Muscle layer of colon (tissue), 2 donors: ENCODE results near the gene SPAG7.

ENCODE experiments used
- H3K27ac ChIP-seq: one replicate; pipeline ENCODE4 v1.7.0; 2013; ENCODE audit warnings: low read depth, mild to moderate bottlenecking, low read length, moderate library complexity
- H3K27me3 ChIP-seq, 2 donors: one replicate each; pipeline ENCODE4 v1.7.0; 2013; ENCODE audit warnings: low read length in 2 of 2, mild to moderate bottlenecking in 2 of 2; ENCODE audit not compliant: insufficient read depth in 2 of 2, control insufficient read depth in 1 of 2
- H3K36me3 ChIP-seq: one replicate; pipeline ENCODE4 v1.7.0; 2013; ENCODE audit warnings: mild to moderate bottlenecking, low read length; ENCODE audit not compliant: insufficient read depth
- H3K4me1 ChIP-seq: one replicate; pipeline ENCODE4 v1.7.0; 2013; ENCODE audit warnings: mild to moderate bottlenecking, low read length; ENCODE audit not compliant: insufficient read depth
- H3K4me3 ChIP-seq, 2 donors: one replicate each; pipeline ENCODE4 v1.7.0; 2013; ENCODE audit warnings: low read length in 2 of 2, low read depth in 1 of 2, mild to moderate bottlenecking in 1 of 2, moderate library complexity in 1 of 2
- H3K9ac ChIP-seq: one replicate; pipeline ENCODE4 v1.7.0; 2013; ENCODE audit warnings: low read length
- H3K9me3 ChIP-seq: one replicate; pipeline ENCODE4 v1.7.0; 2013; ENCODE audit warnings: mild to moderate bottlenecking, low read length
- donor health status: abdominal sarcoma.
- donor health status: Adenocarcinoma of cecum.

The SPAG7 gene

GRCh38 chr17:4939796-4940554 is 27.6 kb downstream of the SPAG7 start, which contains the start of the genes RNF167 and SLC25A11:
Gene RNF167, plus strand, starts transcription at chr17:4940268. Its CDS starts 642 bp downstream, at chr17:4940910.
Gene SLC25A11, minus strand, starts transcription at chr17:4940046. Its CDS starts 136 bp downstream, at chr17:4939910.
- Histone ChIP-seq H3K27me3 (no peaks in the 10 kb centered on the region), H3K36me3 (peaks cover 60% of the 10 kb centered on the region), H3K27ac (peak within 1 kb of the TSS; percentile 97), H3K9me3 (no peaks in the 10 kb centered on the region), H3K4me1 (peaks cover 52% of the 10 kb centered on the region), H3K4me3 (peak within 1 kb of the TSS; percentile 92 to 97), H3K9ac (peak within 1 kb of the TSS; percentile 94)

- Histone ChIP-seq H3K4me1 (peaks cover 49% of the 10 kb centered on the region), H3K27ac (peak overlapping the region; percentile 97), H3K4me3 (peak overlapping the region; percentile 92 to 97), H3K36me3 (peaks cover 55% of the 10 kb centered on the region), H3K9ac (peak overlapping the region; percentile 94), H3K9me3 (no peaks in the 10 kb centered on the region), H3K27me3 (no peaks in the 10 kb centered on the region)
Measured at GRCh38 chr17:4939546-4939795, 28.1 kb downstream of the SPAG7 start.

- Histone ChIP-seq H3K36me3 (peaks cover 49% of the 10 kb centered on the region), H3K9ac (peak overlapping the region; percentile 94), H3K4me3 (peak overlapping the region; percentile 92 to 97), H3K27ac (peak overlapping the region; percentile 97), H3K9me3 (no peaks in the 10 kb centered on the region), H3K4me1 (peaks cover 49% of the 10 kb centered on the region), H3K27me3 (no peaks in the 10 kb centered on the region)
Measured at GRCh38 chr17:4938688-4939545, 28.7 kb downstream of the SPAG7 start.

GRCh38 chr17:4938069-4938491 is 29.5 kb downstream of the SPAG7 start:
- peaks cover 41% of the 10 kb centered on the region for H3K36me3 ChIP-seq
- H3K9me3 ChIP-seq = no peaks in the 10 kb centered on the region
- H3K27ac ChIP-seq = no peak overlapping the region
- H3K9ac ChIP-seq = peak overlapping the region; percentile 94
- peak overlapping the region in 1 of 2 donors; percentile 97 for H3K4me3 ChIP-seq
- H3K4me1 ChIP-seq = peaks cover 42% of the 10 kb centered on the region
- no peaks in the 10 kb centered on the region for H3K27me3 ChIP-seq

GRCh38 chr17:4937553-4937952 is 30.1 kb downstream of the SPAG7 start:
- Histone ChIP-seq H3K4me1 (peaks cover 41% of the 10 kb centered on the region), H3K9ac (no peak overlapping the region), H3K9me3 (no peaks in the 10 kb centered on the region), H3K4me3 (no peak overlapping the region), H3K36me3 (peaks cover 35% of the 10 kb centered on the region), H3K27me3 (no peaks in the 10 kb centered on the region), H3K27ac (no peak overlapping the region)

- Histone ChIP-seq H3K9ac (no peak overlapping the region), H3K36me3 (peaks cover 30% of the 10 kb centered on the region), H3K27me3 (no peaks in the 10 kb centered on the region), H3K9me3 (no peaks in the 10 kb centered on the region), H3K27ac (no peak overlapping the region), H3K4me1 (peaks cover 30% of the 10 kb centered on the region), H3K4me3 (no peak overlapping the region)
Measured at GRCh38 chr17:4936436-4936835, 31.2 kb downstream of the SPAG7 start.

- H3K27me3 ChIP-seq = no peaks in the 10 kb centered on the region
- no peak overlapping the region for H3K4me3 ChIP-seq
- H3K4me1 ChIP-seq = peaks cover 24% of the 10 kb centered on the region
- H3K27ac ChIP-seq = no peak overlapping the region
- H3K36me3 ChIP-seq = peaks cover 30% of the 10 kb centered on the region
- H3K9me3 ChIP-seq = no peaks in the 10 kb centered on the region
- no peak overlapping the region for H3K9ac ChIP-seq
Measured at GRCh38 chr17:4935650-4936049, 32.0 kb downstream of the SPAG7 start.

- no peak overlapping the region for H3K27ac ChIP-seq
- peaks cover 24% of the 10 kb centered on the region for H3K4me1 ChIP-seq
- H3K27me3 ChIP-seq = no peaks in the 10 kb centered on the region
- peaks cover 30% of the 10 kb centered on the region for H3K36me3 ChIP-seq
- H3K9me3 ChIP-seq = no peaks in the 10 kb centered on the region
- no peak overlapping the region for H3K9ac ChIP-seq
- peak overlapping the region in 1 of 2 donors; percentile 43 for H3K4me3 ChIP-seq
Measured at GRCh38 chr17:4934173-4934979, 33.2 kb downstream of the SPAG7 start.

GRCh38 chr17:4933646-4934045 is 34.0 kb downstream of the SPAG7 start:
- Histone ChIP-seq H3K4me1 (peaks cover 18% of the 10 kb centered on the region), H3K27me3 (no peaks in the 10 kb centered on the region), H3K9me3 (no peaks in the 10 kb centered on the region), H3K36me3 (peaks cover 27% of the 10 kb centered on the region), H3K9ac (no peak overlapping the region), H3K27ac (no peak overlapping the region), H3K4me3 (peak overlapping the region in 1 of 2 donors; percentile 43)

- H3K9ac ChIP-seq = no peak overlapping the region
- peaks cover 18% of the 10 kb centered on the region for H3K36me3 ChIP-seq
- H3K9me3 ChIP-seq = no peaks in the 10 kb centered on the region
- H3K27ac ChIP-seq = no peak overlapping the region
- H3K4me1 ChIP-seq = peaks cover 9% of the 10 kb centered on the region
- no peak overlapping the region for H3K4me3 ChIP-seq
- H3K27me3 ChIP-seq = no peaks in the 10 kb centered on the region
Measured at GRCh38 chr17:4932756-4933155, 34.9 kb downstream of the SPAG7 start.

GRCh38 chr17:4931963-4932362 is 35.7 kb downstream of the SPAG7 start, which contains the start of gene GP1BA:
Gene GP1BA, plus strand, starts transcription at chr17:4932277. Its CDS starts 328 bp downstream, at chr17:4932605.
- no peak within 1 kb of the TSS for H3K27ac ChIP-seq
- no peak within 1 kb of the TSS for H3K9ac ChIP-seq
- no peaks in the 10 kb centered on the region for H3K9me3 ChIP-seq
- no peaks in the 10 kb centered on the region for H3K27me3 ChIP-seq
- H3K4me3 ChIP-seq = no peak within 1 kb of the TSS
- H3K36me3 ChIP-seq = peaks cover 12% of the 10 kb centered on the region
- peaks cover 9% of the 10 kb centered on the region for H3K4me1 ChIP-seq
